HG02759 (cell line): ENCODE results near the gene HDAC10.
A peak's percentile ranks its signal among the peaks of the same experiment; 100 is the strongest.

Experiments used
- ATAC-seq: cut with Tn5 transposase; IDR thresholded peaks from one replicate; pipeline ENCODE4 v1.9.1; 2021; ENCODE audit warnings: mild to moderate bottlenecking, moderate library complexity; ENCODE audit not compliant: unreplicated experiment

HDAC10 gene

GRCh38 chr22:50270666-50271394 is 19.8 kb upstream of the HDAC10 start:
- no peak for ATAC-seq

- ATAC-seq = peak; percentile 42
These were observed 19.1 kb upstream of the HDAC10 start, which contains the start of gene MAPK11 for GRCh38 chr22:50269970-50270665. Gene MAPK11 (minus strand): TSS chr22:50270380. CDS start chr22:50270292, 88 bp downstream.

- no peak for ATAC-seq
These were observed 18.5 kb upstream of the HDAC10 start for GRCh38 chr22:50269573-50269969.

GRCh38 chr22:50268655-50269113 is 17.6 kb upstream of the HDAC10 start:
- ATAC-seq = no peak

- no peak for ATAC-seq
These were observed 16.7 kb upstream of the HDAC10 start for GRCh38 chr22:50267591-50268390.

GRCh38 chr22:50266994-50267393 is 15.9 kb upstream of the HDAC10 start:
- no peak for ATAC-seq

- no peak for ATAC-seq
These were observed 14.0 kb upstream of the HDAC10 start for GRCh38 chr22:50264946-50265669.

GRCh38 chr22:50264104-50264745 is 13.2 kb upstream of the HDAC10 start:
- no peak for ATAC-seq

GRCh38 chr22:50262973-50263617 is 12.0 kb upstream of the HDAC10 start:
- no peak for ATAC-seq

- no peak for ATAC-seq
These were observed 11.4 kb upstream of the HDAC10 start for GRCh38 chr22:50262460-50262911.

- peak; percentile 68 for ATAC-seq
These were observed 10.8 kb upstream of the HDAC10 start, which contains the start of gene MAPK12 for GRCh38 chr22:50261615-50262459. Gene MAPK12 (minus strand): TSS chr22:50261683. CDS start chr22:50261509, 174 bp downstream.

GRCh38 chr22:50260801-50261614 is 9.9 kb upstream of the HDAC10 start:
- peak; percentile 43 for ATAC-seq

- ATAC-seq = no peak
These were observed 9.4 kb upstream of the HDAC10 start for GRCh38 chr22:50260434-50260800.

- no peak for ATAC-seq
These were observed 8.2 kb upstream of the HDAC10 start for GRCh38 chr22:50259302-50259701.

GRCh38 chr22:50258361-50259292 is 7.6 kb upstream of the HDAC10 start:
- no peak for ATAC-seq

- ATAC-seq = no peak
These were observed 6.6 kb upstream of the HDAC10 start for GRCh38 chr22:50257451-50258360.
